ENCODE measurements around the gene CLEC16A.
"Not testable (repeated sequence)": the region's sequence is repeated elsewhere in the genome, so short reads cannot be mapped to it uniquely, and the experiment has no call there.

CLEC16A gene

DNA sequence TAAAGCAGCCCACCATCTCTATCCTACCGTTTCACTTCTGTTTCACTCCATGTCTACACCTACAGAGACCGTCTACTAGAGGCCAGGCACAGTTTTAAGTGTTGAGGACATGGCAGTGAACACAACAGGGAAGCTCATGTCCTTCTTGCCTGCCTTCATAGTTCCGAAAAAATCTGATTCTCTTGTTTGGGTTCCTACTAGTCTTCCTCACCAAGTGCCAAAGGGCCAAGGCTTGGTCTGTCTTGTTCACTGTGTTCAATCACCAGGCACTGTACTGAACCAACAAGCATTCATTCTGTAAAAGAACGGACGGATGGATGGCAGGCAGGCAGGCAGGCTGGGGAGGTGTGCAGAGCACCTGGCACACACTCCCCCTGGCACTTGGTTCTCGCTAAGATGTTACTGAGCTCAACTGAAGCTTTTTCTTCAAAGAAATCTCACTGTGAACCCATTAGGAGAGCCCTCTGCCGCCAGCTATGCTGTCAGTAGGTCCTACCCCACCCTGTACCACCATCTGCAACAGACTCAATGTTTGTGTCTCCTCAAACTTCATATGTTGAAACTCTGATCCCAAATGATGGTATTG, 4.6 kb upstream of the CLEC16A start:
- DNase-seq = peak in 1 of 14 donors; percentile 27

DNA sequence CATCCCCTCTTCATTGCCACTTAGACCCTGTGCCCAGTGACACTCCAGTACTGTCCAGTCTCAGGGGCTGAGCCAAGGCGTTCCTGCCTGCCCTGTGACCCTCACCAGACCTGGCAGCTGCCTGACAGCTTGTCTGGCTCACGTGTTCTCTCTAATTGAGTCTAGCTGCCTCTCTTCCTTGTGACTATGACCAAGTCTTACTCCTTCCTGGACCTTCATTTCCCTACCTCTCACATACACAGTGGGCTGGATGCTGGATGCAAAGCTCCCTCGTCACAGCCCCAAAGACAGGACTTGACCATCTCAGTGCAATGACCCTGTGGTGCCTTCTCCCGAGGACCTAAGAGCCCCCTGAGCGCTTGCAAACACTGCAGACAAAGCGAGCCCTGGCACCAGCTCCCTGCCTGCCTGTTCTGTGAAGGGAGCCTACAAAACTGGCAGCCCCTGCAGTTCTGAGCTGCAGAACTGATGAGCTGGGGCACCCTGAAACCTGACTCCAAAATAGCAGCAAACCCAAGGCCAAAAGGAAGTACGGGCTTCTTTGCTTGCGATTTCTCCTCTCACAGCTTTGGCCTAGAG, 3.8 kb upstream of the CLEC16A start:
- peak in 8 of 14 donors; percentile 14 to 54 (median 40) for DNase-seq

DNA sequence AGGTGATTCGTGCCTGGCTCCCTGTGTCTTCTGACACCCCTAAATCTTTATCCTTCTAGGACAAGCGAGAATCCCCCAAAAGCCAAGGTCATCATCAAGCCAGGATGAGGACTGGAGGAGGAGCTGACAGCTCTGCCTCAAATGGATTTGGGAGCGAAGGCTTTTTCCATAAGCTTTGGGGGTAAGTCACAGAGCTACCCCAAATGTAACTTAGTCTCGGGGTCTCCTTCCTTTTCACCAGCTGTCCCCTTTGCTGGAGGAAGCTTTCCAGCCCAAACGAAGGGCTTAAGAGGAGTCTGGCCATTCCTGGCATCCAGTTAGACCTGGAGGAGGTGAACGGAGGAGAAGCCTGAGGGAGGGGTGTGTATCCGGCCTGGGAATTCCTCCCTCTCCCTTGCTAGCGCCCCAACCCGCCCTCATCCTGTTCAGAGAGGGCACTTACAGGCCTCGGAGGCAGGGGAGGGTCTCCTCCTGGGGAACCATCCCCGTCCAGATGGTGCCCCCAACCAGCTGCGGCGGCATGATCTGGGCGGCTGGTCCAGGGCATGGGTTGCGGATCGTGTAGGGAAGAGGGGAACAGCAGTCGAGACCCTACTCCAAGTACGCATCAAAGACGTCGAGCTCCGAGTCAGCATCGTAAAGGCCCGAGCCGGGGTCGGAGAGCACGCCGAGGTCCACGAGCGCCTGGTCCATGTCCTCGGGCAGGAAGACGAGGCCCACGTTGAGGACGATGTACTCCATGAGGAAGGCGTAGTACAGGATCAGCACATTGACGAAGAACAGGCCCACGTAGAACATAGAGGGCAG, 3.0 kb upstream of the CLEC16A start:
- DNase-seq = peak in 3 of 14 donors; percentile 13 to 41 (median 31)

DNA sequence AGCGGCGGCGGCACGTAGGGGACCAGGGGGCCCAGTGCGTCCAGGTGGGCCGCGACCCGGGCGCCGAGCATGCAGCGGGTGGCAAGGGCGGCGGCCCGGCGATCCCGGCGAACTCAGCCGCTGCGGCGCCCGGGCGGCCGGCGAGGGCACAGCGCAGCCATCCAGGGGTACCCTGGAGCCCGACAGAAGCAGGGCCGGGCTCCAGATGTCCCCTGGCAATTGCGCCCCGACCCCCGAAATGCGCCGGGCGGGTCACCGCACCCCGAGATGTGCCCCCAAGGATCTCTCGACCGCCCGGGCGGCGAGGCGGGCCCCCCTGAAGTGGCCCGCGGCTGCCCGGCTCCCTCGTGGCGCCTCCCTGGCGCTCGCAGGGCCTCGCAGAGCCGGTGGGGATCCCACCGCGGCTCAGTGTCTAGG, 2.4 kb upstream of the CLEC16A start:
- not testable (repeated sequence) for DNase-seq

DNA sequence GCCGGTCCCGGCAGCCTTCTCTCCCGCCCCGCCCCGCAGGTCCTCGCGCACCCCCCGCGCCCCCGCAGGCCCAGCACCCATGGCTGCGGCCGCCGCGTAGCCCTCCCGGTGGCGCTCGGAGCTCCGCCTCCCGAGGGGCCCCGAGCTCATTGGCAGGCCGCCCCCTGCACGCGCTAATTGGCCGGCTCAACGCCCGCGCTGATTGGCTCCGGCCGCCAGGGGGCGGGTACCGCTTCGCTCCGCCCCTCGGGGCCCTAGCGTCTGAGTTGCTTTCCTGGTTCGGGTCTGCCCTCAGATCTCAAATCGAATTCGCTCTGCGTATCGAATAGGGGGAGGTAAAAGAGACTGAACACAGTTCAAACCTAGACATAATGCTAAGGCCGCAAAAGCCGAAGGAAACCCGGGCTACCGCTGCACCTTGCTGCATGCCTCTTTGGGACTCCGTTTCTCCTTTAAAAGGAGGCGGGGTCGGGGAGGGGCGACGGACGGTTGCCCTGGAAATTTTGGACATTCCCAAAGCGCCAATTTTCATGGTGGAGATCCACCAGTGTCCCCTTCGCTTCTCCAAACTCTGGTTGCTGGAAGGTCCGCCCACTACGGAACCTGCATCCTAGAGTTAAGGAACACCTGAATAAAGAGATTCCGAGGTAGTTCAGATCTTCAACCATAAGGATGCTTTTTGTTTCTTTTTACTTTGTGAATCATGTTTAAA, 1.9 kb upstream of the CLEC16A start, which contains the start of gene DEXI:
DEXI (minus strand) TSS at position 117 of the 712 bp plus-strand sequence. CDS start 463 bp downstream, outside the sequence.
- DNase-seq = peak; percentile 42 to 97 (median 90)

DNA sequence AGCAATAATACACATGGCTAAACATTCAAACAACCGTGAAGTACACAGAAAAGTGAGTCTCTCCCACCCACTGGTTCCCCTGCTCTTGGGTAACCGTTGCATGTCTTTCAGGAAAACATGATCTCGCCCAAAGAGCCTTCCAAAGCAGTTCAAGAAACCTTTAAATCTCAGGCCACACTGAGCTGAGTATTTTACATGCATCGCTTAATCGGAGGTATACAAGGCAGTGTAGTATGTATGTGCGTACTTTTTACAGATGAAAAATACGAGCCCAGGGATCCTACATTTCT, 1.4 kb upstream of the CLEC16A start:
- no peak for DNase-seq

DNA sequence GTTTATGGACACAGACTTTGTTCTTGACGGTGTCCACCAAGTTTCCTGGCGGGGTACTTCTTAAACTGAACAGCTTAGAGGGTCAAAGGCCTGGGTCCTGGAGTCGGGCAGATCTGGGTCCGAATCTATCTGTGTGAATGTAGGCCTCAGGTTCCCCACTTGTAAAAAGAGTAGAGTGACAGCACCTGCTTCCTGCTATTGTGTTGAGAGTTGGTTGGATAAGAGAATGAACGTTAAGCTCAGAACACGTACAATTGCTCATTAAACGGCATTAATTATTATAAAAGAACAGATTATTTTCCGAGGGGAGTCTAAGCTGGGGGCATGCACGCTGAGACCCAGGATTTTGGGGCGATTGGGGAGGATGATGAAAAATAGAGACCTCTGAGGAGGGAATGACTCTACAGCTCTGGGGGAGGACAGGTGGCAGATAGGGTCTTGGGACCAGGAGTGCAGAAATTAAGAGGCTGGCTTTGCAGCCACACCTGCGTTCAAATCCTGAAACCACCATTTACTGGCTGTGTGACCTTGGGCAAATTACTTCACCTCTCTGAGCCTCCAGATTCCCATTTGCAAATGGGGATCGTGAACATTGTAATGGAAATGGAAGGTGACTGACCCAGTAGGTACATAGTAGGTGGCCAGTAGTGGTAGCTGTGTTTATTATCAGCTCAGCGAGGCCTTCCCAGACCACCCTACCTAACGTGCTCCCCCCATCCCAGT, 862 bp downstream of the CLEC16A start:
- no peak for DNase-seq

DNA sequence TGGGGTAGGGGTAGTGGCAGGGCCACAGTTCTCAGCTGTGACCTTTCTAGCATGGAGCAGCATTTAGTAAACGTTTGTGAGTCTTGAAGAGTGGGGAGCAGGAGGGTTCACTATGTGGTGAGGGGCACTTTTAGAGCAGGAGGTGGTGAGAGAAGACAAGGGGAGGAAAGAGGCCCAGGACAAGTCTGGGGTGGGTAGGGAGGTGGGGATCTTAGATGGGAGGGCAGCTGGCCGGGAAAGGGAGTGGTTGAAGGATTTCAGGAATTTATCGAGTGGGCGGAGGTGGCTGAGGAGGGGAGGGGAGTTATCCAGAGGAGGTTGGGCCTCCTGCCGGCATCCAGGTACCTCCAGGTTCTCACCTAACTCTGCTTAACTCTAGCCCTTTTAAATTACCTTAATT, 1.9 kb downstream of the CLEC16A start:
- DNase-seq = no peak

DNA sequence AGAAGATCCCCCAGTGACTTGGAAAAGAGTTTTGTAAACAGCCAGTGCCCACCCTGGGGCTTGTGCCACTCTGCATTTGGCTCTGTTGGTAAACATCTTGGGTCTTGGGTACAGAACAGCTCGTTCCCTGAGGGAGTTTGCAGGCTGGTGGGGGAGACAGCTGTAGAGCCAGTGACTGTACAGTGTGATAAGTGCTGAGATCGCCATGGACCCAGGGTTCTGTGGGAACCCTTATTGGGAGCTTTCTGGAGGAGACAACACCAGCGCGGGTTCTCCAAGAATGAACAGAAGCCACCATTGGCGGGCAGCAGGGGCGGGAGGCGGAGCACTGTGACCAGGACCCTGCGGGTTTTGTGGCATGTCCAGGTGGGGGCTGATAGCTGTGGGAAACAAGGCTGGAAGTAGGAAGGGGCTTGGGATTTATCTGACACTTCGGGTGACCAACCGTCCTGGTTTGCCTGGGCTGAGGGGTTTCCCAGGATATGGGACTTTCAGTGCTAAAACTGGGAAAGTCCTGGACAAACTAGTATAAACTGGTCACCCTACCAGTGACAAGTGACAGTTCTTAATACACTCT, 2.9 kb downstream of the CLEC16A start:
- peak in 1 of 14 donors; percentile 48 for DNase-seq

DNA sequence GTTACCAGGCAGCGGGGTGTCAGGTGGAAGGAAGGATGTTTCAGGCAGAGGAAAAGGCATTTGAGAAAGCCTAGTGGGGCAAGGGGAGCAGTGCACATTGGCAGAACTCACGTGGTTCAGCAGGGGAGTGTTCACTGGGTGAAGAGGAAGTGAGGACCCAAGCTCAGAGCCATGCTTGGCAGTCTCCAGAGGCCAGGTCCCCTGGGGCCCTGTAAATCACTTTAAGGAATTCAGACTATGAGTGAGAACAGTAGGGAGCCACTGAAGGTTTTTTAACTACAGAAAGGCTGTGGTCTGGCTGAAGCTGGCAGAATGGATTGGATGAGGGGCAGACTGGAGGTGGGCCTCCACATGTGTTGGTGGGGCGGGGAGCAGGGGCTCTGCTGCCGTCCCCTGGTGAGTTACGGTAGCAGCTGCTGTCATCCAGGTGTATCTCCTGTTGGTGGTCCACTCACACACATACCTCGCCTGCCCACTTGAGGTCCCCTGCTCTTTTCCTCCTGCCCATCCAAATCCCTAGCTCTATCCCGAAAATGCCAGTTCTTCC, 5.1 kb downstream of the CLEC16A start:
- peak in 2 of 14 donors; percentile 14 to 24 for DNase-seq

DNA sequence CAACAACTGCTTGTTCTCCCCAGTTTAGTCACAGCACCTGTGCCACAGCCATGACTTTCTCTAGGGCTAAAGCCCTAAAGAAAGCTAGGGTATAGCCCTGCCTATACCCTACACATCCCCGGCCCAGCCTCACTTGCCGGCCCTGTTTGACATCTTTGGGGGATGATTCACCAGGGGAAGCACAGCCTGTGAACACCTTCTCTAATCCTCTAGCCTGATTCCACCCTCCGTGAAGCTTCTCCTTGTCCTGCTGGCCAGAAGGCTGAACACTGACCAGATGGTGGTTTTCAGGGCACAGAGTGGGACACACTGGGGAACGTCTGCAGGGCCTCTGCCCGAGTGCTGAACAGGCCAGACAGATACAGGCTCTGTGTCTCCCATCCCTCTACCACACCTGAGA, 6.0 kb downstream of the CLEC16A start:
- DNase-seq = peak in 1 of 14 donors; percentile 90

DNA sequence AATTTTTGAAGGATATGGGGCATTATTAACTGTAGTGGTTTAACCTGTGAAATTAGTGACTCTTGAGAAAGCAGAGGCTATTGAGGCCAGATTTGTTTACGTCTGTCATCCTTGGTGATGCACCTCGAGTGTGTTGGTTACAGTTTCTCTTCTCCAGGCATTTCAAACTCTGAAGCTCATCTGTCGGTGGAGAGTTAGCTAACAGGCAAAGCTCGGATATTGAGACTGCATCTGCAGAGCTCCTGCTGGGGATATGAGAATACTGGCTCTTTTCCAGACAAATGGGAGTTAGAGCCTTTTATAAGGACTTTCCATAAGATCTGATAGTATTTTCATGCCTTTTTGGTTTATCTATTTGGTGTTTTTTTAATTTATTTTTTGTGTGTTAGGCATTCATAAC, 6.7 kb downstream of the CLEC16A start:
- no peak for DNase-seq

DNA sequence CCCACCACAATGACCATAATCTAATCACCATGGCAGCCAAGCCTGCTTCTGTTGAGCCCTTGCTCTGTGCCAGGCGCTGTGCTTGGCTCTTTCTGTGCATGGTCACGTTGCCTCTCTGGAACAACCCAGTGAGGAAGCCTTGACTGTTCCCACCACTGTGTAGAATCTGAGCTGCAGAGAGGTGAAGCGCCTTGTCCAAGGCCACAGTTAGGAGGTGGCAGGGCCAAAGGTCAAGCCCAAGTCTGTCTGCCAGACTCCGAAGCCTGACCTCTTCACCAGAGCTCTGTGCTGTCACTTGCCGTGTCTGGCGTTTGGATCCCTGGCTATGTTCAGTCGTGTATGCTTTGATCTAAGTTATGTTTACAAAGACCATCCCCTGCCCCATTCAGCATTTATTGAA, 10.5 kb downstream of the CLEC16A start:
- DNase-seq = no peak

DNA sequence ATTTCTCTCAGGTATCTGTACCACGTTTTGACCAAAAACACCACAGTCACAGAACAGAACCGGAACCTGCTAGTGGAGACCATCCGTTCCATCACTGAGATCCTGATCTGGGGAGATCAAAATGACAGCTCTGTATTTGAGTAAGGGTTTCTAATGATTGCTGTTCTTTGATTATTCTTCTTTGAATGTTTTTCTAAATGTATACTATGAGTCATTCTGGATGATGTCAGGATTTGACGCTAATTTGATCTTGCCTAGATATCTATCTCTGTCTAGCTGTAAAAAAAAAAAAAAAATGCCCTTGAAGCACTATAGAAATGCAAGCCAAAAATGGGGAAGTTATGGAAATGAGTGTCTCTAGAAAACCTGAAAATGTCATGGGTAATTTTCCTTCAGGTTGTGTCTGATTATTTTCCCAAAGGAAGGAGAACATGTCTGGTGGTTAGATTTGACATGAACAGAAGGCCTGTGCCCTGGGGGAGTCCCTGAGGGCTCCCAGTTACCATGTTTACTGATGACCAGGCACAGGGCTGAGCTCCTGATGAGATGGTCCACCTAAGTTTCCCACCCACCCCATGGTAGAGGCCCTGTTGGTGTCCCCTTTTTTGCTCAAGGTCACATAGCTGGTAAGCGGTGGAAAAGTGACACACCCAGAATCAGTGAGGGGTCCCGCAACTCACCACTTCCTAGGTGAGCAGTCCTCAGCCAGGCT, 13.6 kb downstream of the CLEC16A start:
- DNase-seq = no peak

DNA sequence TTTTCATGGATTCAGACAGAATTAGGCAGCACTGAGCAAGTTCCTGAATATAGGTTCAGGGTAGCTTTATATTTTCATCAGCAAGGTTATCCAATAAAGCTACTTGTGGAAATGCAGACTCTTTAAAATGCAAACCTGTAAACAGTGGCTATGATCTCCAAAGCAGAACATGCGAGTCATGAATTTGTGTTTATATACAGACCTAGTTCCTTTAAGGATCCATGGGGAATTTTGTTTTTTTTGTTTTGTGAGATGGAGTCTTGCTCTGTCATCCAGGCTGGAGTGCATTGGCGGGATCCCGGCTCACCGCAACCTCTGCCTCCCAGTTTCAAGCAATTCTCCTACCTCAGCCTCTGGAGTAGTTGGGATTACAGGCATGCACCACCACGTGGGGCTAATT, 14.8 kb downstream of the CLEC16A start:
- no peak for DNase-seq

DNA sequence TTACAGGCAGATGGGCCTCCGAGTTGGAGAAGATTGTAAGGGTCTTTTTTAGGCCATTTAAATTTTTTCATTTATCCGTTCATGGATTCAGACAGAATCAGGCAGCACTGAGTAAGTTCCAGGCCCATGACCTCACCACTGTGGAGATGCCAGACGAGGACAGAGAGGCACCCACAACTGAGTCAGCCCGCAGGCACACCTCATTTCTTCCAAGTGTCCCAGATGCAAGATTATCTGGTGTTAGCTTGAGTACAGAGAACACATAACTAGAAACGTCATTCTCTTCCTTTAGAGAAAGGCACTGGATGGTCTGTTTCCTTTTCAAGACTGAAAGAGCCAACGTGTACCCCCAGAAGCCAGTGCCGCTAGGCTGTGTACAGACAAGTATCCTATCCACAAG, 16.9 kb downstream of the CLEC16A start:
- DNase-seq = peak in 1 of 14 donors; percentile 32

DNA sequence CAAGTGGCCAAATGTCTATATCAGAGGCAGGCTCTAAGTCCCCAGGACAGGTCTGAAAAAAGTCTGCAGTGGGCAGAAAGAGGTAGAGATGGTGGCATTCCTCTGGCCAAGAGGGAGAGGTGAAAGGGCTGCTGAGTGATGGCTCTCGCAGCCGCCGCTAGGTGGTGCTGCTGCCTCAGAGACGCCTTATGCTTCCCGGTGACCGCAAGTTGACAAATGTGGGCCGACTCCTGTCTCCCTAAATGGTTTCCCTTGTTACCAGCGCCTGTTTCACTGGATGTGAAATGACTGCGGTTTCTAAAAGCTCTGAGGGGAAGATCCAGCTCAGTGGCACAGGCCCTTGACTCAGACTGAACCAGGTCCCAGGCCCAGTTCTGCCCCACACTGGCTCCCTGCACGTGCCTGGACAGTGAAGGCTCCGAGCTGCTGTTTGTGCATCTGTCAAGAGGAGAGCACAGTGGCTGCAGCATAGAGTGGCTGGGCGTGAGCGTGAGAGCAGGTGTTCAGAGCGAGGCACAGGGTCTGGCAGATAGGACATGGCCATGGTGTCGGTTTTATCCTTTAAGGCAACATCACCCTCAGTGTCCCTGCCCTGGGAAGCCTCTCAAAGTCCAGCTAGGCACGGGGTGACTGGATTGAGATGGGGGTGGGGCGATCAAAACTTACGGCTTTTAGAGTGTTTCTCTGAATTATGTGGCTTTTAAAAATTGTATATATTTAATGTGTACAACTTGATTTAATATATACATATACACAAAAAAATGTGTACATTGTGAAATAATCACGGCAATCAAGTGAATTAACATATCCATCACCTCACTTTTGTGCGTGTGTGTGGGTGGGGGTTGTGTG, 19.9 kb downstream of the CLEC16A start:
- DNase-seq = peak in 13 of 14 donors; percentile 5 to 76 (median 63)

DNA sequence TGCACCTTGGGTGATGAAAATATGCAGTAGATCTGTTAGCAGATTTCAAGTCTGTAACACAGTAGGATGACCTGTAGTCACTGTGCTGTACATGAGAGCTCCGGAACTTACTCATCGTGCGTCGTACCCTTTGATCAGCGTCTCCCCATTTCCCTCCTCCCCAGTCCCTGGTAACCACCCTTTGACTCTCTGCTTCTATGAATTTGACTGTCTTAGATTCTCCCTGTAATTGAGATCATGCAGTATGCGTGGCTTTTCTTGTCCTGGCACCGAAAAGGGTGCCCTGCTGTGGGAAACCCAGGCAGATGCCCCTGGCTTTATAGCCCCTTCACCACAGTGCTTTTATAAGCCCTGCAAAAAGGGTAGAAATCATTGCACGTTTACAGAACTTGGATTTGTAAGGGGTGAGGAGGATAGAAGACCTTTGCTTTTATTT, 20.5 kb downstream of the CLEC16A start:
- no peak for DNase-seq

DNA sequence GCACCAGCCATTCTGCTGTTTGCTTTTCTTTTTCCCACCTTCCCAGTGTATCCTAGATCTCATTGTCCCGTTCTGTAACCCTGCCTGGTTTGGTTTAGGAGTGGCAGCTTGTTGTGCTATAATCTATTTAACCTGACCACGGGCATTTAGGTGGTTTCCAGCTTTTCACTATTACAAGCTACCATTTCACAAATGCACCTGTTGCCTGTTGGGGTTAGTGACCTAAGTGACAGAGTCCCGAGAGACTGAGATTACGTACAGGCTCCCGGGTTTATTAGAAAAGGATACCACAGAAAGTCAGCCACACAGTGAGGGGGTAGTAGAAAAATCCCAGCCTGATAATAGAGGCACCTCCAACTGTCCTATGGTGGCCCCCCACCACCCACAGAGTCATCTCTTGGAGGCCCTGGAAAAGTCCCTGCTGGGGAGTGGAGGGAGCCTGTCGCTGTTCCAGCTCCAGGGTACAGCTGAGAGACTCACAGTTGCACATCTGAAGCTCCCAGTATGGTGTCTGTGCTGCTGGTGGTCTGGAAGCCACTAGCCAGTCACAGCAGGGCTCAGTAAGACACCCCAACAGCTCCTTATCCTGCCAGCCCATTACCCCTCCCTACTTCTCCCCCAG, 21.2 kb downstream of the CLEC16A start:
- DNase-seq = no peak

DNA sequence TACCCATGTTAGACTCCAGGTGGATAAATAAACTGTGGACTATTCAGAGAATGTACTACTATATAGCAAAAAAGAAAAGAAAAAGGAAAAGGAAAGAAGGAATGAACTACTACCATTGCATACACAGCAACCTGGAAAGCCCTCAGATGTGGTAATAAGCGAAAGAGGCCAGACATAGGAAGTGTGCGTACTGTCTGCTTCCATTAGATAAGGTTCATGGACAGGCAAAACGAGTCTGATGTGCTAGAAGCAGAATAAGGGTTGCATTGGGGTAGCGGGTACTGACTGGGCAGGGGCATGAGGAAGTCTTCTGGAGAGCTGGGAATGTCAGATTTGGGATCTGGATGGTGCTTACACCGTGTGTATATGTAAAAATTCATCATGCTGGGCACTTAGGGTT, 21.8 kb downstream of the CLEC16A start:
- DNase-seq = no peak
